HG02885 (cell line): ENCODE measurements around the gene ELF2.
"Not testable (repeated sequence)": the region's sequence is repeated elsewhere in the genome, so short reads cannot be mapped to it uniquely, and the experiment has no call there.

Source experiments
- ATAC-seq: cut with Tn5 transposase; IDR thresholded peaks from one replicate; pipeline ENCODE4 v1.9.1; 2021; ENCODE audit warnings: mild to moderate bottlenecking; ENCODE audit not compliant: unreplicated experiment, poor library complexity

ELF2 gene

GRCh38 chr4:139025841-139026240 lies 151.2 kb downstream of the ELF2 start:
- ATAC-seq, result no peak

- ATAC-seq, result no peak
Observed at GRCh38 chr4:139024686-139025085, 152.3 kb downstream of the ELF2 start.

GRCh38 chr4:139022835-139023234 lies 154.2 kb downstream of the ELF2 start:
- no peak for ATAC-seq

DNA sequence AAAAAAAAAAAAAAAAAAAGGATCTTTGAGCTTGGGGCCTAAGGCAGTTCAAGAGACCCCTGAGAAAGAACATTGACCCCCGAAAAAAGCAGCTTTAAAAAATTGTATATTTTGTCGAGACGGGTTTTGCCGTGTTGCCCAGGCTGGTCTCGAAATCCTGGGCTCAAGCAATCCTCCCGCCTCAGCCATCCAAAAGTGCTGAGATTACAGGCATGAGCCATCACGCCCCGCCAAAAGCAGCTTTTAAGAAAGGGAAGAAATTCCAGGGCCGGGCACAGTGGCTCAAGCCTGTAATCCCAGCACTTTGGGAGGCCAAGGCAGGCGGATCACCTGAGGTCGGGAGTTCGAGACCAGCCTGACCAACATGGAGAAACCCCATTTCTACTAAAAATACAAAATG lies 155.9 kb downstream of the ELF2 start:
- not testable (repeated sequence) for ATAC-seq

DNA sequence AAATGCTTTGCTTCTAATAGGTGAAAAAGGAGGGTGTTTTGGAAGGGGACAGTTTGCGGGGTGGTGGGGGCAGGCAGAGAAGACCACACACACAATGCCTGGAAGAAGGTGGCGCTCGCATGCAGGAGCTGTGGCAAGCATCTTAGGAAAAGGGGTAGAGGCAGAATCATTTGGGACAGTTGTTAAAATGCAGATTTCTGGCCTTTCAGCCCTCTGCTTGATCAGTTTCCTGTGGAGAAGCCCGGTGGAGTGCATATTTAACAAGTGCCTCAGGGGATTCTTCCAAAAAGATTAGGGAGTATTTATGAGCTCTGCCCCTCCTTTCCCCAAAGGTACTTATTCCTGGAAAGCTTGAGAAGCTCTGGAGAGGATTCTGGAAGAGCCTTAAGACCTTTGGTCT lies 156.6 kb downstream of the ELF2 start:
- ATAC-seq, result no peak

GRCh38 chr4:139018971-139019758 lies 157.9 kb downstream of the ELF2 start:
- ATAC-seq, result no peak

- no peak for ATAC-seq
Observed at GRCh38 chr4:139018501-139018900, 158.5 kb downstream of the ELF2 start.

DNA sequence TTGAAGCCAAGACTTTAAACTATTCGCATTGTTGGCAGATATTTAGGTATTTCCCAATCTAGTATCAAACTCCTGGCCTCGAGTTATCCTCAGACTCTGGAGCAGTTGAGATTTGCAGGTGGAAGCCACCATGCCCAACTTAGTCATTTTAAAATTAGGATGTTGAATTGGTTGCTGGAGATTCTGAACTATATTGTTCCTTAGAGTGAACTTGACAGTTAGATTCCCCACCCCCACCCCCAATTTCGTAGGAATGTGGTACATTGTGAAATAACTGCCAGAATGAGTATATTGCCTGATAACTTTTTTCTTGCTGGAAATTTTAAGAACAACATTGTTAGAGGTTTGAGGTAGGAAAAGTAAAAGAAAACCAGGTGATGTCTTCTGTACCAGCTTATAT lies 159.2 kb downstream of the ELF2 start:
- ATAC-seq, result no peak

DNA sequence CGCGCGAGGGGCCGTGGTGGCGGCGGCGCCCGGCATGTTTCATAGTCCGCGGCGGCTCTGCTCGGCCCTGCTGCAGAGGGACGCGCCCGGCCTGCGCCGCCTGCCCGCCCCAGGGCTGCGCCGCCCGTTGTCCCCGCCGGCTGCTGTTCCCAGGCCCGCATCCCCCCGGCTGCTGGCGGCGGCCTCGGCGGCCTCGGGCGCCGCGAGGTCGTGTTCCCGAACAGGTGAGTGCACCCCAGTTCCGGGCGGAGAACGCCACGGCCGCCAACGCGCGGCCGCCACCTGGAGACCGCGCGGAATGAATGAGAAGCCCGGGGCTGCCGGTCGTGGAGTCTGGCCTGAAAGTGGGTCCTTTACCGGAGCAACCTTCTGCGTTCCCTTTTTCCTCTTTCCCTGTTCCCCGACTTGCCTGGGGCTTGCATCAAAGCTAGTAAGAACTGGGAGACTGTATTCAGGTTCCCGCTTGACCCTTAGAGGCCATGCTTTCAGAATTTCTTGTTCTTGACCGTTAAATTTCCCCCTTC lies 161.0 kb downstream of the ELF2 start:
- peak; percentile 40 for ATAC-seq

- ATAC-seq, result peak; percentile 92
Observed at GRCh38 chr4:139015269-139015947, 161.6 kb downstream of the ELF2 start, which contains the start of gene NOCT. TSS of gene NOCT (plus strand) at chr4:139015781. CDS start at chr4:139015982, 201 bp downstream.

- ATAC-seq, result peak; percentile 6
Observed at GRCh38 chr4:139014371-139015268, 162.4 kb downstream of the ELF2 start.

DNA sequence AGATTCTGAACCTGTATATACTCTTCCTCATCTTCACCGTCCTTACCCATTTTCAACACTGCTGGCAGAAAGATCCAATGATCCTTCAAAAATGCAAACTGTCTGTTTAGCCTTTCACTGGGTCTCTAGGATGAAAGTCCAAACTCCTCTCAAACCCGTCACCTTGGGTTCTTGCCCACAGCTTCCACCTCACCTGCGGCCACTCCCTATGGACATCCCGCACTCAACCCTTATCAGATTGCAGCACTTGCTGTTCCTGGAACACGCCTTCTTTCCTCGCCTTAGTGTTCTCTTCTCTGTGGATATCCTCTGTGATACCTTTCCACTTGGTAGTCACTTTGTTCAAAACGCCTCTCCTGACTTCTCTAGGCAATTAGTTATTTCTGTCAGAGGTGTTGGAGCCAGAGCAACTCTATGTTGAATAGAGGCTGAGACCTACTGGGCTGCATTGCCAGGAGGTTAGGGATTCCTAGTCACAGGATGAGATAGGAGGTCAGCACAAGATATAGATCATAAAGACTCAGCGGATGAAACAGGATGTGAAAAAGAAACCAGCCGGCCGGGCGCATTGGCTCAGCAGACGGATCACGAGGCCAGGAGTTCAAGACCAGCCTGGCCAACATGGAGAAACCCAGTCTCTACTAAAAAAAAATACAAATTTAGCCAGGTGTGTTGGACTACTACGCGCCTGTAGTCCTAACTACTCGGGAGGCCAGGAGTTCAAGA lies 165.6 kb downstream of the ELF2 start:
- no peak for ATAC-seq

- ATAC-seq, result no peak
Observed at GRCh38 chr4:139009702-139010101, 167.3 kb downstream of the ELF2 start.

DNA sequence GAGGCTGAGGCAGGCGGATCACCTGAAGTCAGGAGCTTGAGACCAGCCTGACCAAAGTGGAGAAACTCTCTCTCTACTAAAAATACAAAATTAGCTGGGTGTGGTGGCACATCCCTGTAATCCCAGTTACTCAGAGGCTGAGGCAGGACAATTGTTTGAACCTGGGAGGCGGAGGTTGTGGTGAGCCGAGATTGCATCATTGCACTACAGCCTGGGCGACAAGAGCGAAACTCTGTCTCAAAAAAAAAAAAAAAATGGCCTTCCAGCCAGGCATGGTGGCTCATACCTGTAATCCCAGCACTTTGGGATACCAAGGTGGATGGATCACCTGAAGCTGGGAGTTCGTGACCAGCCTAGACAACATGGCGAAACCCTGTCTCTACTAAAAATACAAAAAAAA lies 168.7 kb downstream of the ELF2 start:
- not testable (repeated sequence) for ATAC-seq

DNA sequence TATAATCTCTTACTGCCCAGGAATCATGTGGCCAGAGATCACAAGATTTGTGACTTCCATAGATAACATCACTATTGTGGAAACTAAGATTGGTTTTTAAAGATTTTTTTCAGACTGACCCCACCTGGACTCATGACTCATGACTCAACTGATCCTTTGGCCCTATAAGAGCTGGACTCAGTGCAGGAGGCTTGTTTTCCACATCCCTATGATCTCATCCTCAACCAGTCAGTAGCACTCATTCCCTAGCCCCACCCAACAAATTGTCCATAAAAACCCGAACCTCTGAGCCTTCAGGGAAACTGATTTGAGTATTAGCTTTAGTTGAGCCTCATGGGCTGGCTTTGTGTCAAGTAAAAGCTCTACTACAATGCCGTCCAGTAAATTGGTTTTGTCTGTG lies 169.4 kb downstream of the ELF2 start:
- ATAC-seq, result no peak
